Mesenchymal stem cell (in vitro differentiated cells and primary cell): ENCODE results near the gene NPFF.
A peak's percentile ranks its signal among the peaks of the same experiment; 100 is the strongest.

Experiments used
- DNase-seq: peaks from one replicate; pipeline ENCODE4 v3.0.0-alpha.2; 2013
- H2AFZ ChIP-seq: one replicate; pipeline ENCODE4 v1.6.1; 2013; ENCODE audit warnings: low read depth, mild to moderate bottlenecking, control low read depth, inconsistent platforms, low read length, moderate library complexity
- H2AK5ac ChIP-seq: 2 replicates; pipeline ENCODE4 v1.6.1; 2013; ENCODE audit warnings: low read length, moderate library complexity, mild to moderate bottlenecking, inconsistent platforms; ENCODE audit not compliant: severe bottlenecking
- H2BK120ac ChIP-seq: one replicate; pipeline ENCODE4 v1.6.1; 2013; ENCODE audit warnings: low read depth, mild to moderate bottlenecking, inconsistent platforms, low read length, moderate library complexity
- H2BK12ac ChIP-seq, 2 experiments: one replicate each; pipeline ENCODE4 v1.6.1; 2013; ENCODE audit warnings: inconsistent platforms in 2 of 2, low read length in 2 of 2, mild to moderate bottlenecking in 2 of 2, moderate library complexity in 2 of 2, control low read depth in 1 of 2
- H2BK15ac ChIP-seq: one replicate; pipeline ENCODE4 v1.6.1; 2013; ENCODE audit warnings: mild to moderate bottlenecking, low read depth, inconsistent platforms; ENCODE audit not compliant: poor library complexity, severe bottlenecking
- H2BK5ac ChIP-seq: 2 replicates; pipeline ENCODE4 v1.6.1; 2013; ENCODE audit warnings: low read depth, mild to moderate bottlenecking, low read length, control low read depth, inconsistent platforms; ENCODE audit not compliant: poor library complexity, severe bottlenecking
- H3K14ac ChIP-seq, 2 experiments: one replicate each; pipeline ENCODE4 v1.6.1; 2013; ENCODE audit warnings: inconsistent platforms in 2 of 2, low read length in 2 of 2, control low read depth in 1 of 2, mild to moderate bottlenecking in 1 of 2, moderate library complexity in 1 of 2
- H3K18ac ChIP-seq, 2 experiments: one replicate each; pipeline ENCODE4 v1.6.1; 2013; ENCODE audit warnings: inconsistent platforms in 2 of 2, low read length in 2 of 2, control low read depth in 1 of 2, low read depth in 1 of 2, mild to moderate bottlenecking in 1 of 2
- H3K23ac ChIP-seq, 2 experiments: one replicate each; pipeline ENCODE4 v1.6.1; 2013; ENCODE audit warnings: inconsistent platforms in 2 of 2, low read length in 2 of 2, mild to moderate bottlenecking in 2 of 2, moderate library complexity in 2 of 2, control low read depth in 1 of 2
- H3K27ac ChIP-seq: 2 replicates; pipeline ENCODE4 v1.5.1; 2013; ENCODE audit warnings: mild to moderate bottlenecking, moderate library complexity, low read length, control low read depth, inconsistent platforms; ENCODE audit not compliant: poor library complexity, severe bottlenecking
- H3K27me3 ChIP-seq, 2 experiments: 2 replicates each; pipeline versions ENCODE4 v1.6.1 to v1.7.0; 2013; ENCODE audit warnings: low read length in 2 of 2, mild to moderate bottlenecking in 2 of 2, moderate library complexity in 2 of 2, control low read depth in 1 of 2, inconsistent platforms in 1 of 2; ENCODE audit not compliant: control insufficient read depth in 1 of 2, insufficient read depth in 1 of 2
- H3K36me3 ChIP-seq, 2 experiments: 2 replicates each; pipeline versions ENCODE4 v1.6.1 to v1.7.0; 2013; ENCODE audit warnings: low read length in 2 of 2, control low read depth in 1 of 2, inconsistent platforms in 1 of 2, low read depth in 1 of 2, mild to moderate bottlenecking in 1 of 2; ENCODE audit not compliant: insufficient read depth in 2 of 2, control insufficient read depth in 1 of 2
- H3K4ac ChIP-seq, 2 experiments: one replicate each; pipeline ENCODE4 v1.6.1; 2013; ENCODE audit warnings: inconsistent platforms in 2 of 2, low read length in 2 of 2, mild to moderate bottlenecking in 2 of 2, moderate library complexity in 2 of 2, control low read depth in 1 of 2, low read depth in 1 of 2
- H3K4me1 ChIP-seq: 2 replicates; pipeline ENCODE4 v1.6.1; 2013; ENCODE audit warnings: low read depth, low read length, control low read depth; ENCODE audit not compliant: control insufficient read depth, insufficient read depth
- H3K4me2 ChIP-seq: 2 replicates; pipeline ENCODE4 v1.6.1; 2013; ENCODE audit warnings: low read length, mild to moderate bottlenecking, inconsistent platforms; ENCODE audit not compliant: poor library complexity, severe bottlenecking
- H3K4me3 ChIP-seq, 2 experiments: 2 replicates each; pipeline versions ENCODE4 v1.5.1 to v1.7.0; 2013; ENCODE audit warnings: low read length in 2 of 2, mild to moderate bottlenecking in 2 of 2, control low read depth in 1 of 2, low read depth in 1 of 2; ENCODE audit not compliant: insufficient read depth in 1 of 2
- H3K79me1 ChIP-seq: replicated peaks from 2 replicates; pipeline ENCODE4 v1.6.1; 2013; ENCODE audit warnings: mild to moderate bottlenecking, control low read depth, low read length, inconsistent platforms; ENCODE audit not compliant: poor library complexity, severe bottlenecking
- H3K9ac ChIP-seq: 2 replicates; pipeline ENCODE4 v1.7.0; 2013; ENCODE audit warnings: mild to moderate bottlenecking, low read length, moderate library complexity
- H3K9me3 ChIP-seq: 2 replicates; pipeline ENCODE4 v1.7.0; 2013; ENCODE audit warnings: mild to moderate bottlenecking, low read length; ENCODE audit not compliant: control insufficient read depth
- H4K8ac ChIP-seq: one replicate; pipeline ENCODE4 v1.6.1; 2013; ENCODE audit warnings: inconsistent platforms, mild to moderate bottlenecking, low read length, moderate library complexity
- H4K91ac ChIP-seq: one replicate; pipeline ENCODE4 v1.6.1; 2013; ENCODE audit warnings: mild to moderate bottlenecking, low read length, inconsistent platforms
- whole genome bisulfite sequencing: methylation state at CpG from one replicate; pipeline ENCODE4 v1.1.7; 2013; ENCODE audit warnings: mixed read lengths; 5-methylcytosine and 5-hydroxymethylcytosine counted together

NPFF gene

DNA sequence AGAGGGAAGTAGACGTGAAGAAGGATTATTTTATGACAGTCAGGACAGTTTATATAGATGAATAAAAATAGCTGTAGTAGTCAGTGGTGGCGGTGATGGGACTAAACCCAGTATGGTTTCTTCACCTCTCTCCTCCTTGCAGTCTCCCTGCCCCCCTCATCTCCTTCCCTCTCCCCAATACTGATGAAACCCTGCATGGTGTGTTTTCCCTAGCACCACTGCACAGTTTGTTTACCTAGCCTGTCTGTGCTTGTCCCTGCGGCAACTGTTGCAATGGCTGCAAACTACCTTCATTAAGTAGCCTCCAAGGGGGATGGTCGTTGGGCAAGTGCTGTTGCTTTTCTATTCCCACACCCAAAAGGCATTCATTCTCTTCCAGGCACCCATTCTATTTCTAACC, 40.6 kb downstream of the NPFF start:
- peak overlapping the region; percentile 47 for H3K9ac ChIP-seq
- no peak overlapping the region for H3K4me3 ChIP-seq
- no peak overlapping the region for H2BK5ac ChIP-seq
- H3K4me1 ChIP-seq = peaks cover 5% of the 10 kb centered on the region
- no peak overlapping the region for H4K8ac ChIP-seq
- no peak overlapping the region for H2AK5ac ChIP-seq
- H3K18ac ChIP-seq = no peak overlapping the region
- no peak overlapping the region for H2BK120ac ChIP-seq
- H3K79me1 ChIP-seq = peaks cover 3% of the 10 kb centered on the region
- H3K27ac ChIP-seq = no peak overlapping the region
- H3K27me3 ChIP-seq = no peaks in the 10 kb centered on the region
- no peaks in the 10 kb centered on the region for H3K9me3 ChIP-seq
- no peak overlapping the region for H2BK15ac ChIP-seq
- H3K14ac ChIP-seq = no peak overlapping the region
- WGBS = 100% methylated on average over 3 of the region's 4 CpGs
- no peak overlapping the region for H3K4ac ChIP-seq
- DNase-seq = peak; percentile 40
- H4K91ac ChIP-seq = no peak overlapping the region
- no peak overlapping the region for H3K23ac ChIP-seq
- H2AFZ ChIP-seq = no peak overlapping the region
- H2BK12ac ChIP-seq = no peak overlapping the region
- no peak overlapping the region for H3K4me2 ChIP-seq
- H3K36me3 ChIP-seq = peaks cover 57 to 98% of the 10 kb centered on the region in 2 experiments

DNA sequence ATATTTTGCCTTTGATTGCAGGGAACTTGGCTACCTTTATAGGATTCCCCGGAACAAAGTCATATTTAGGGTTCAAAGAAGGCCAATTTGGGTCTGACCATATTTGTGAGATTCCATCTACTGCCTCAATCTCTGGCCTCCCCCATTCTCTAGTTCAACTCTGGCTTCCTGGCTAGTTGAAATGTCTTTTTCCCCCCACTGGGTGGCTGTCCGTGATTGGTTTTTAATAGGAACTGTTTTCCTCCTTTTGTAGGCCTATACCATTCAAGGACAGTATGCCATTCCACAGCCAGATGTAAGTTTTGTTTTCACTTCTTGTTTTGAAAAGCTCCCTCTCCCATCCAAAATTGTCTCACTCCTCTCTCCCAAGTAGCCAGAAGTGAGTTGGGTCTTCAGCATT, 41.6 kb downstream of the NPFF start:
- H3K4me2 ChIP-seq = no peak overlapping the region
- no peaks in the 10 kb centered on the region for H3K9me3 ChIP-seq
- no peak overlapping the region for H3K27ac ChIP-seq
- H3K23ac ChIP-seq = no peak overlapping the region
- H3K36me3 ChIP-seq = peaks cover 59 to 99% of the 10 kb centered on the region in 2 experiments
- peaks cover 4% of the 10 kb centered on the region for H3K4me1 ChIP-seq
- 80% methylated on average over 2 of the region's 2 CpGs for WGBS
- H2AK5ac ChIP-seq = no peak overlapping the region
- H2BK5ac ChIP-seq = no peak overlapping the region
- H3K27me3 ChIP-seq = no peaks in the 10 kb centered on the region
- H4K8ac ChIP-seq = no peak overlapping the region
- H3K4ac ChIP-seq = no peak overlapping the region
- H3K4me3 ChIP-seq = no peak overlapping the region
- H3K79me1 ChIP-seq = peaks cover 3% of the 10 kb centered on the region
- H3K9ac ChIP-seq = peak overlapping the region; percentile 47
- no peak overlapping the region for H2AFZ ChIP-seq
- no peak overlapping the region for H2BK15ac ChIP-seq
- DNase-seq = no peak
- H2BK12ac ChIP-seq = no peak overlapping the region
- no peak overlapping the region for H3K14ac ChIP-seq
- no peak overlapping the region for H3K18ac ChIP-seq
- no peak overlapping the region for H2BK120ac ChIP-seq
- H4K91ac ChIP-seq = no peak overlapping the region

DNA sequence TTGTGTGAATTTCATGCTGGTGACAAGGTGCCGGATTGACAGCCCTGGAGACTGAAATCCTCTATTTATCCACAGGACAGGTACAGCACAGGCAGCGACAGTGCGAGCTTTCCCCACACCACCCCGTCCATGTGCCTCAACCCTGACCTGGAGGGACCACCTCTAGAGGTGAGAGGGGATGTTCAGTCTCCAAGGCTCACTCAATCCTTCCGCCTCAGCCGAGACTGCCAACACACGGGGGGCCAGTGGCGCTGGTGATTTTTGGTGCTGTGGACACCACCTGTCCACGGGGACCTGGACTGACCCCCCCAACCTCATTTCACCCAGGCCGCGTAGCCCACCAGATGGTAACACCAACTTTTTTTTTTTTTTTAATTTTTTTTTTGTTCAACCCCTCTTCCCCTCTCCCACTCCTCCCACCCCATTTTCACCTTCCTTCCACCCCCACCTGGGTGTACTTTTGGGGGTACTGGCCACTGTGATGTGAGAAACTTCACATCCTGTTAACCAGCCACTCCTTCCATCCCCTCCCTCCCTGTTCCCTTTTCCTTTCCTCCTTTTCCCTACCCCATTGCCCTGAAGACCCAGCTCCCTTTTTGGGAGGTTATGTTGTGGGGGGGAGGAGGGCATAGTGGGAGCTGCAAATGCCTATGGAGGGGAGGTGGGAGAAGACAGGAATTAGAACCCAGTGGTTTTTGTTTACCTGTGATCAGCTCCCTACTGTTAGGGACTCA, 42.4 kb downstream of the NPFF start:
- peaks cover 3% of the 10 kb centered on the region for H3K79me1 ChIP-seq
- no peak overlapping the region for H2AK5ac ChIP-seq
- H3K9ac ChIP-seq = peak overlapping the region; percentile 47
- no peak overlapping the region for H2BK15ac ChIP-seq
- H3K18ac ChIP-seq = no peak overlapping the region
- H3K36me3 ChIP-seq = peaks cover 57 to 99% of the 10 kb centered on the region in 2 experiments
- peaks cover 4% of the 10 kb centered on the region for H3K4me1 ChIP-seq
- no peak overlapping the region for H4K91ac ChIP-seq
- H3K27ac ChIP-seq = no peak overlapping the region
- H2BK12ac ChIP-seq = no peak overlapping the region
- H3K23ac ChIP-seq = no peak overlapping the region
- H2AFZ ChIP-seq = no peak overlapping the region
- DNase-seq = no peak
- H4K8ac ChIP-seq = no peak overlapping the region
- H3K4me3 ChIP-seq = no peak overlapping the region
- H3K14ac ChIP-seq = no peak overlapping the region
- no peak overlapping the region for H3K4me2 ChIP-seq
- no peak overlapping the region for H2BK5ac ChIP-seq
- 96% methylated on average over 10 of the region's 11 CpGs for WGBS
- H3K4ac ChIP-seq = no peak overlapping the region
- no peak overlapping the region for H2BK120ac ChIP-seq
- H3K27me3 ChIP-seq = no peaks in the 10 kb centered on the region
- no peaks in the 10 kb centered on the region for H3K9me3 ChIP-seq

DNA sequence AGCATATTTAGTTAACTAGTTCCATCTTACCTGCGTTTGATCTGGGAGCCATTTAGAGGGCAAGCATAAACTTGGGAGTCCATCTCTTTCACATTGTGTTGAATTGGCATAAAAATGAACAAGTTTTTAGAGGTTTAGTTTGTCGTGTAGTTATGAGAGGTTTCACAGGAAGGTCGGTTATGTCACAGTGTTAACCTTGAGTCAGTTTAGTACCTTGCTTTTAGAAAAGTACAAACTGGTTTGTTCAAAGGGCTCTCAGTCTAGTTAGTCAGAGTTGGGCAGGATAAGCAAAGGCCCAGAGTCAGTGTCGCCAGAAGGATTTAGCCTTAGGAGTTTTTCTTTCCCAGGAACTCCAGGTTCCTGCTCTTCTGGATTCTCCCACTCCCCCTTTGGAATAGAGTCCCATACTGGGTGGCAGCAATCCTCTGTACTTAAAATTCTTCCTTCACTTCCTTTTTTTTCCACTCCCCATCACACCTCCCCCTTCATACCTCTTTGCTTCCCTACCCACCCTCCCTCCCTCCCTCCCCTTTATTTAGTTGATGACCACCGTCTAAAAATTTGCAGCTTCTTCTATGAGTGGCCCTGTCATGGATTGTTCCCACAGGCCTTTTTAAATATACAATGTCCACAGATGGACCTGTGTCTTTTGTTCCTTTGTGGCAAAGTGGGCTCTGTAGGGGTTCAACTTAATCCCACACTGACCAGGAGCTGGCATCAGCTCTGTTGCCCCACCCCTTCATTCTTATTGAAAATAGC, 43.3 kb downstream of the NPFF start:
- Histone ChIP-seq H3K14ac (no peak overlapping the region), H3K9me3 (no peaks in the 10 kb centered on the region), H3K23ac (no peak overlapping the region), H2BK12ac (no peak overlapping the region), H3K4me1 (peaks cover 5% of the 10 kb centered on the region), H4K8ac (no peak overlapping the region), H3K9ac (no peak overlapping the region), H2AK5ac (no peak overlapping the region), H3K18ac (no peak overlapping the region), H3K4ac (no peak overlapping the region), H3K36me3 (peaks cover 56 to 99% of the 10 kb centered on the region in 2 experiments), H3K4me2 (no peak overlapping the region), H3K4me3 (no peak overlapping the region), H2BK120ac (no peak overlapping the region), H2BK15ac (no peak overlapping the region), H4K91ac (no peak overlapping the region), H3K27me3 (no peaks in the 10 kb centered on the region), H2AFZ (no peak overlapping the region), H3K27ac (no peak overlapping the region), H2BK5ac (no peak overlapping the region), H3K79me1 (peaks cover 3% of the 10 kb centered on the region)
- WGBS = 91% methylated on average over 4 of the region's 5 CpGs
- no peak for DNase-seq
